Tibial nerve (tissue), 3 donors: ENCODE results near the gene SPACA5.

Source experiments
- CTCF ChIP-seq, 5 experiments: fragments of 200-600 bp in 3 of 5; fragments of 450-650 bp in 2 of 5; sonication (generic) in 3 of 5; IDR thresholded peaks; one replicate each; pipeline ENCODE4 v1.5.1; 2016 to 2019; ENCODE audit warnings: antibody characterized with exemption in 5 of 5, mild to moderate bottlenecking in 3 of 5, moderate library complexity in 2 of 5
- POLR2A ChIP-seq, 2 donors: fragments of 450-650 bp; IDR thresholded peaks; one replicate each; pipeline ENCODE4 v1.6.1; 2017; ENCODE audit warnings: antibody characterized with exemption in 2 of 2, mild to moderate bottlenecking in 2 of 2, moderate library complexity in 2 of 2

DNA sequence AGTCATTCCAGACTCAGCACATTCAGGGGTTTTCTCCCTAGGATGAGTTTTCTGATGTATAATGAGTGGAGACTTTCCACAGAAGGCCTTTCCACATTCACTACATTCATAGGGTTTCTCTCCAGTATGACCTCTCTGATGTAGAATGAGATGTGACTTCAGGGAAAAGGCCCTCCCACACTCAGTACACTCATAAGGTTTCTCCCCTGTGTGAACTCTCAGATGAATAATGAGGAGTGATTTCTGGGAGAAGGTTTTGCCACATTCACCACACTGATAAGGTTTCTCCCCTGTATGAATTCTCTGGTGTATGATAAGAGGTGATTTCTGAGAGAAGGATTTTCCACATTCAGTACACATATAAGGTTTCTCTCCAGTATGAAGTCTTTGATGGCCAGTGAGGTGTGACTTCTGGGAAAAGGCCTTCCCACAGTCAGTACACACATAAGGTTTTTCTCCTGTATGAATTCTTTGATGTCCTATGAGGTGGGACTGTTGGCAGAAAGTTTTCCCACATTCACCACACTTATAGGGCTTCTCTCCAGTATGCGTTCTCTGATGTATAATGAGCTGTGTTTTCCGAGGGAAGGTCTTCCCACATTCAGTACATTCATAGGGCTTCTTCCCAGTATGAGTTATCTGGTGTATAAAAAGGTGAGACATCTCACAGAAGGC is 52.0 kb downstream of the SPACA5 start:
- TF ChIP-seq CTCF (IDR thresholded peaks at IDR 0.05), result no peak
- no peak for TF ChIP-seq POLR2A (IDR thresholded peaks at IDR 0.05)
